Skin epidermis (tissue), 12 donors: ENCODE data around the gene CAPN10.

Source experiments
- H3K27ac ChIP-seq, 21 experiments: fragments of 200-600 bp; sonication (generic) in 11 of 21; one replicate each; pipeline ENCODE4 v1.5.0; 2020; ENCODE audit warnings: mild to moderate bottlenecking in 3 of 21, inconsistent platforms in 2 of 21, moderate library complexity in 2 of 21
- H3K4me3 ChIP-seq, 7 experiments: fragments of 200-600 bp; sonication (generic) in 2 of 7; one replicate each; pipeline ENCODE4 v1.5.0; 2020; ENCODE audit warnings: inconsistent platforms in 2 of 7, mild to moderate bottlenecking in 2 of 7, moderate library complexity in 1 of 7

The CAPN10 gene

DNA sequence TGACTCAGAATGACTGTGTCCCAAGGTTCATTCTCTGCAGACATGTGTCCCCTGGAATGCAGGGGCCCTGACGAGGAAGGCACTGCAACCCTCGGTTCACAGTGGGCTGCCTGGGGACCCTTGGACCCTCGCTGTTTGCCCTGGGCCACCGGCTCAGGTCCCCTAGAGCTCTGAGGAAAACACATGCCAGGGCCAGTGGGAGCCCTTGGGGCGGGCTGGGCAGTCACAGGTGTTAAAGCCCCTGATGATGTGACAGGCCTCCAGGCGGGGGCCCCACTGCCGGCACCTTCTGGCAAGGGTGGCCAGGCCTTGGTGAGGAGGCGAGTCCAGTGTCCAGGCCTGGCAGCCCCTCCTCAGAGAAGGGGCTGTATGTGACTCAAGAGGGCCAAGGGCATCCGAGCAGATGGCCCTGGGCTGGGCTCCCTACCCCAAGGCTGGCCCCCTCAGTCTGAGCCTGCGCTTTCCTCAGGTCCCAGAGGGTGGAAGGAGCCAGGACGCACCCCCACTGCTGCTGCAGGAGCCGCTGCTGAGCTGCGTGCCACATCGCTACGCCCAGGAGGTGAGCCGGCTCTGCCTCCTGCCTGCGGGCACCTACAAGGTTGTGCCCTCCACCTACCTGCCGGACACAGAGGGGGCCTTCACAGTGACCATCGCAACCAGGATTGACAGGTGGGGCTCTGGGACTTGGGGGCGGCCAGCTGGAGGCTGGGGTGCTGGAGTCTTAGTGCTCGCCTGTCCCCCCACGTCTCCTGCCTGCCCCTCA is 11.1 kb downstream of the CAPN10 start:
- H3K4me3 ChIP-seq, result no peak overlapping the region
- H3K27ac ChIP-seq, result no peak overlapping the region

DNA sequence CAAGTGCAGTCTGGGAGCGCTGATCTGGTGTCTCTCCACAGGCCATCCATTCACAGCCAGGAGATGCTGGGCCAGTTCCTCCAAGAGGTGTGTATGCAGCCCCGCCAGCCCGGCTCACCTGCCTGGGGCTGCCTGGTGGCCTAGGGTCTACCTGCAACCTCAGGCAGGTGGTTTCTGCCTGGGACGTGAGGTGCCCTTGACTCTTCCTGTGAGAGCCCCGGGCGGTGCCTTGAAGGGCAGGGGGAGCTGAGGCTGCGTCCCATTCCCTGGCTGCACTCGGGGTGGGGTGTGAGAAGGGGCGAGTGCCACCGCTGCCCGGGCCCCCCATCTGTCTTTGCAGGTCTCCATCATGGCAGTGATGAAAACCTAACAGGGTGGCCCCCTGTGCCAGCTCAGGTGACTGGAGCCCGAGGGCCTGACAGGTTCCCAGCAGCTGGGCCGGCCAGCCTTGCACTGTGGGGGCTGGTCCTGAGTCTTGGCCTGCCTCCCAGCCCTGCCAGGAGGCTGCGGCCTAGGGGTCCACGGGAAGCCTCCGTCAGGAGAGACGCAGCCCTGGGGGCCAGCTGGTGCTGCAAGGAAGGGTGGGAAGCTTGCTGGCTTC is 11.9 kb downstream of the CAPN10 start:
- Histone ChIP-seq H3K4me3 (no peak overlapping the region), H3K27ac (no peak overlapping the region)

- Histone ChIP-seq H3K27ac (no peak overlapping the region), H3K4me3 (no peak overlapping the region)
Measured at GRCh38 chr2:240599141-240599583, 12.6 kb downstream of the CAPN10 start.

DNA sequence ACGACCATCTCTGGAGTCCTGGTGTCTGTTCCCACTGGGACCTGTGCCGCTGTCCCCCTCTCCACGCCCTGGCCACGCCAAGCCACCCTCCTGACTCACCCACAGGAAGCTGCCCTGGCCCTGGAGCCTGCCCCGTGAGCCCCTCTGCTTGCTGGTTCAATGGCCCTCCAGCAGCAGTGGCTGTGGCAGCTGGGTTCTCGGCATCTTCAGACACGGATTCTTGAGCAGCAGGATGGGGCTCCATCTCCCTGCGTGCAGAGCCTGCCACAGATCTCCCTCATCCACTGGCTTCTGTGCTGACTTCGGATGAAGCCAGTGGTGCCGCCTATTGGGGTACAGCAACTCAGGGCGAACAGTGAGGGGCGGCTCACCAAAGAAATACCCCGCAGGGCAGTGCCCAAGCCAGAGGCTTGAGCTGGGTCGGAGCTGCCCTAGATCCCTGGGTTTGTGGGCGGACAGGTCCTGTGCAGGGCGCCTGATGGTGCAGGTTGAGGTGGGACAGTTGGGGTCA is 14.0 kb downstream of the CAPN10 start:
- no peak overlapping the region for H3K27ac ChIP-seq
- no peak overlapping the region for H3K4me3 ChIP-seq

- Histone ChIP-seq H3K4me3 (no peak overlapping the region), H3K27ac (no peak overlapping the region)
Measured at GRCh38 chr2:240601061-240601830, 14.7 kb downstream of the CAPN10 start.

DNA sequence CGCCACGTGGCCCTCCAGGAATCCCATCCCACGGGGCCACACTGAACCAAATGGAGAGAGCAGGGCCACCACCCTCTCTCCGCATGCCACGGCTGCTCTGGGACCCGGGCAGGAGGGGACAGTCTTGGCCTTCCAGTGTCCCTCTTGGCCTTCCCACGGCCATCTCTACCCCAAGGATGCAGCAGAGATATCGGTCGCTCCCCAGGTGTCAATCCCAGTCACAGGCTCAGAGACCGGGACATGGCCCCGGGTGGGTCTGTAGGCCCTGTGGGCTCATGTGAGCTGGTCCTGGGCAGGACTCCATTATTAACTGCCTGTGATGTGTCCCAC is 15.3 kb downstream of the CAPN10 start:
- Histone ChIP-seq H3K4me3 (no peak overlapping the region), H3K27ac (no peak overlapping the region)

DNA sequence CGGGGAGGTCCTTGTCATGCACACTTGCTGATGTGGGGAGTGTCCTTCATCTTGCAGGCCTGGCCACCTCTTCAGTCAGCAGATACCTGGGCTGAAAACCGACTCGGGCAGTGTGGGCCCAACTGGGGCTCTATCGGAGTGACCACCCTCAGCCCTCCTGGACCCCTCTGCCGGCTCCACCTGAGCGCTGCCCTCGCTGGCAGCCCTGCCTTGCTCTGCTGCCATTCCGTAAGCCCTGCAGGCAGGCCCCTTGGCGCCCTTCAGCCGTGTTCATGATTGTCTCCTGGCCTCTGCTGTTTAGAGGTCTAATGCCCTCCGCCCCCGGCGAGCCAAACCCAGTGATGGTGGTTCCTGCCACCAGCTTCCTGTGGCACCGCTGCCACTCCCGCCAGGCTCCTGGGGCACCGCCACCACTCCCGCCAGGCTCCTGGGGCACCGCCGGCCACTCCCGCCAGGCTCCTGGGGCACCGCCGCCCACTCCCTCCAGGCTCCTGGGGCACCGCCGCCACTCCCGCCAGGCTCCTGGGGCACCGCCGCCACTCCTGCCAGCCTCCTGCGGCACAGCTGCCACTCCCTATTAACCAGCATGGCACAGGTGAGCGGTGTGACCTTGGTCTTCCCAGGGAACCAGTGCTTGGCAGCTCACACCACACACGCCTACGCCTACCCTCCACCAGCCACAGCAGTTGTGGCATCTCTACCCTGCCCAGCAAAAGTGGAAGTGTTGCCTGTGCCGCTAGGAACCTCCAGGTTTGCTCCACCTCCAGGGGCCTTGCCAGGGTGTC is 15.9 kb downstream of the CAPN10 start:
- H3K27ac ChIP-seq, result no peak overlapping the region
- H3K4me3 ChIP-seq, result no peak overlapping the region

GRCh38 chr2:240603081-240603835 is 16.7 kb downstream of the CAPN10 start:
- Histone ChIP-seq H3K4me3 (no peak overlapping the region), H3K27ac (no peak overlapping the region)

- Histone ChIP-seq H3K4me3 (no peak overlapping the region), H3K27ac (no peak overlapping the region)
Measured at GRCh38 chr2:240603846-240604245, 17.3 kb downstream of the CAPN10 start.

DNA sequence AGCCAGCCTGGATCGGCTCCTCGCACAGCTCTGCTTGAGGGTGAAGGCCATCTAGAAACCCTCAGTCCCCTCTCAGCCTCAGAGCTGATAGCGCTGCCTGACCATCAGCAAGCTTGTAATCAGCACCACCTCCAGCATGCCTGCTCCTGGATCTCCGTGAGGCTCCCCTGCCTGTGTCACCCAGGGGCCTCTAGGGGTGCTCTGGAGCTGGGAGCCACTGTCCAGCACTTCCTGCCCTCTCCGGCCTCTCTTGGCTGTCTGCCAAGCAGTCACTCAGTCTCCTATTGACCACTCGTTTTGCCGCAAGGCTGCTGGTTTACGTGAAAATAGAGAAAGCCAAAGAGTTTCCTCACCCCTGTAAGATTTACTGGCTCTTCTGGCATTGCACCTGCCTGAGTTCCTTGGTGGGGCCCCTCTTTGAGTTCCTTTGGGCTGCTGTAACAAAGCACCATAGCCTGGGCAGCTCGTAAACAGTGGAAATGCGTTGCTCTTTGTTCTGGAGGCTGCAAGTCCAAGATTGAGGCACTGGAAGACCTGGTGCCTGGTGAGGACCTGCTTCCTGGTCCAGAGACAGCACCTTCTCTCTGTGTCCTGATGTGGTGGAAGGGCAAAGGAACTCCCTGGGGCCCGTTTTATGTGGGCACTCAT is 17.9 kb downstream of the CAPN10 start:
- no peak overlapping the region for H3K4me3 ChIP-seq
- no peak overlapping the region for H3K27ac ChIP-seq

DNA sequence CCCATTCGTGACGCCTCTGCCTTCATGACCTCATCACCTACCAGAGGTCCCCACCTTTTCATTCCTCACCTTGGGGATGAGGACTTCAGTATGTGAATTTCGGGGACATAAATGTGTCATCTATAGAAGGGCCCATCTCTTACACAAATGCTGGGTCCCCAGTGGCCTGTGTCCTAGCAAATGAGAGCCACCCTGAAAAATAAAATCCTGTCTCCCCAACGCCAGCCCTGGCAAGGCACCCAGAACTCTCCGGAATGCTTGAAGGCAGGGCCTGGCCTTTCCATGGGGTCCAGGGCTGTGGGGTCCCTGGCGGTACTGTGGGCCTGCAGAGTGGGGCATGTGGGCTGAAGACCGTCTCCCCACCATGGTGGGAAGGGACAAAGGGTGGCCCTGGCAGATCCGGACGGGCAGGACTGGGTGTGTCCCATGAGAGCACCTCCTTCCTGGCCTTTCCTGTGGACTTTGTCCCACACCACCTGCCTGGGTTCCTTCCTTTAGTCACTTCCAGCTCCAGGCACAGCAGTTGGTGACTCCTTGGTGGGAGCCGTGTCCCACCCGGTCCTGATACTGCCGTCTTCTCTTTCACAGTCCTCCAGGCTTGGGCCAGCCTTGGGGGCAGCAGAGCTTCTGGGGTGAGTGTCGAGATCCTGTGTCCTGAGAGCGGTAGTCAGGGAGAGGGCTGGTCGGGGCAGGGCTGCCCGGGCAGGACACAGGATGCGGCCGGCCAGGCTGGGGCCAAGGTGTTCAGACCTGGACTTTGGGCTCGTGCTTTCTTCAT is 18.6 kb downstream of the CAPN10 start:
- Histone ChIP-seq H3K4me3 (no peak overlapping the region), H3K27ac (no peak overlapping the region)

- Histone ChIP-seq H3K4me3 (no peak overlapping the region), H3K27ac (no peak overlapping the region)
Measured at GRCh38 chr2:240605867-240606743, 19.6 kb downstream of the CAPN10 start.

GRCh38 chr2:240611601-240612210 is 25.2 kb downstream of the CAPN10 start:
- H3K4me3 ChIP-seq, result no peak overlapping the region
- H3K27ac ChIP-seq, result no peak overlapping the region

DNA sequence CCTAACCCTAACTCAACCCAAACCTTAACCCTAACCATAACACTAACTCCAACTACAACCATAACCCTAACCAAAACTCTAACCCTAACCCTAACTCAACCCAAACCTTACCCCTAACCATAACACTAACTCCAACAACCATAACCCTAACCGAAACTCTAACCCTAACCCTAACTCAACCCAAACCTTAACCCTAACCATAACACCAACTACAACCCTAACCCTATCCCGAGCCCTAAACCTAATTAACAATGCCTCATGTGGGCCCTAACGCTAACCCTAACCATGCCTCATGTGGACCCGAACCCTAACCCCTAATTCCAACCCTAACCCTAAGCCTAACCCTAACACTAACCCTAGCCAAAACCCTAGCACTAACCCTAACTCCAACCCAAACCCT is 27.2 kb downstream of the CAPN10 start:
- H3K27ac ChIP-seq, result no peak overlapping the region

DNA sequence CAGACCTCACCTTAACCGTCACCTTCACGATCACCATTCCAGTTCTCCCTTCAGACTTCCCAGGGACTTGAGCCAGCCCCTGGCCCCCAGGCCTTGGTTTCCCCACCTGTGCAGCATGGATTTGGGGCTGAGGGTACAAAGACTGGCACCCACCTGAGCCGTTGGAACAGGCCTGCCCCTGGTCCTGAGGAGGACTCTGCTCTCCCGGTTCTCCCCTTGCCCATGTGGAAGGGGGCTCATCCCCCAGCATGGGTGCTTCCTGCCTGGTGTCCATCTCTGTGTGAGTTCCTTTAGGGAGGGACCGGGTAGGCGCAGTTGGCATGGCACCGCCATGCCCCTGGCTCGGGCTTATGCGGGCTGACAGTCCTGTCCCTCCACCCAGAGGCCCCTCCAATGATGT is 27.9 kb downstream of the CAPN10 start:
- Histone ChIP-seq H3K4me3 (no peak overlapping the region), H3K27ac (no peak overlapping the region)

More for the DNA sequence above, 27.2 kb downstream of the CAPN10 start:
- no peak overlapping the region for H3K4me3 ChIP-seq

DNA sequence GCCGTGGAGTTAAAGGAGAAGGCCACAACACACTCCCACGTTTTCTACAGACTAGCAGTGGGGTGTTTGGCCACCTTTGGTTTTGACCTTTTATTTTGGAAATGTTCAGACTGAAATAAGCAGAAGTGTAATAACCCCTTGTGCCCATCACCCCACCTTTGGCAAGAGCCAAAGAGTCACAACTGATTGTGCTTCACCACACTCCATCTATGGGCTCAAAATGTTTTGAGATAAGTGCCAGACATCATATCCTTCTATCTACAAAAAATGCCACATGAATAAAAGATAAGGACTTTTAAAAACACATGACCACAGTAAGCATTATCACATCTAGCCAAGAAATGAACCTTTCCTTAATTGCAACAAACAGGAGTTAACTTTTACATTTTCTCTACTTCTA is 28.9 kb downstream of the CAPN10 start:
- H3K27ac ChIP-seq, result no peak overlapping the region
- no peak overlapping the region for H3K4me3 ChIP-seq
